HG03066 (cell line): ENCODE data around the gene TSNAXIP1.

Source experiments
- ATAC-seq: cut with Tn5 transposase; IDR thresholded peaks from one replicate; pipeline ENCODE4 v1.9.1; 2021; ENCODE audit warnings: low read depth; ENCODE audit not compliant: unreplicated experiment

TSNAXIP1 gene

GRCh38 chr16:67782567-67783352 lies 23.9 kb upstream of the TSNAXIP1 start:
- ATAC-seq: no peak

GRCh38 chr16:67783353-67783725 lies 23.4 kb upstream of the TSNAXIP1 start:
- ATAC-seq: no peak

- ATAC-seq: no peak
Measured at GRCh38 chr16:67786491-67786890, 20.2 kb upstream of the TSNAXIP1 start.

- ATAC-seq: no peak
Measured at GRCh38 chr16:67790071-67790470, 16.6 kb upstream of the TSNAXIP1 start.

- ATAC-seq: no peak
Measured at GRCh38 chr16:67796099-67796718, 10.5 kb upstream of the TSNAXIP1 start.

- ATAC-seq: no peak
Measured at GRCh38 chr16:67800338-67800926, 6.3 kb upstream of the TSNAXIP1 start.

GRCh38 chr16:67801241-67801640 lies 5.4 kb upstream of the TSNAXIP1 start:
- ATAC-seq: no peak

- ATAC-seq: no peak
Measured at GRCh38 chr16:67801883-67802282, 4.8 kb upstream of the TSNAXIP1 start.

GRCh38 chr16:67803894-67804293 lies 2.8 kb upstream of the TSNAXIP1 start:
- no peak for ATAC-seq

GRCh38 chr16:67804853-67805542 lies 1.7 kb upstream of the TSNAXIP1 start:
- no peak for ATAC-seq

- ATAC-seq: no peak
Measured at GRCh38 chr16:67805718-67806427, 816 bp upstream of the TSNAXIP1 start.

- no peak for ATAC-seq
Measured at GRCh38 chr16:67807148-67807682, 526 bp downstream of the TSNAXIP1 start.

- ATAC-seq: no peak
Measured at GRCh38 chr16:67811899-67812298, 5.2 kb downstream of the TSNAXIP1 start.

GRCh38 chr16:67814567-67814966 lies 7.9 kb downstream of the TSNAXIP1 start:
- ATAC-seq: no peak

GRCh38 chr16:67820608-67821259 lies 14.0 kb downstream of the TSNAXIP1 start:
- no peak for ATAC-seq

- no peak for ATAC-seq
Measured at GRCh38 chr16:67822511-67822910, 15.8 kb downstream of the TSNAXIP1 start.

- no peak for ATAC-seq
Measured at GRCh38 chr16:67825119-67825518, 18.4 kb downstream of the TSNAXIP1 start.

GRCh38 chr16:67825906-67826305 lies 19.2 kb downstream of the TSNAXIP1 start:
- no peak for ATAC-seq

- no peak for ATAC-seq
Measured at GRCh38 chr16:67828651-67829050, 22.0 kb downstream of the TSNAXIP1 start.

- no peak for ATAC-seq
Measured at GRCh38 chr16:67833030-67833414, 26.3 kb downstream of the TSNAXIP1 start.
